Stimulated activated CD8-positive, alpha-beta memory T cell treated with anti-CD3 and anti-CD28 coated beads, Interleukin-7, amount 100 ng/mL, for 48 hours (primary cell): ENCODE results near the gene RMI1.
"Not testable (repeated sequence)": the region's sequence is repeated elsewhere in the genome, so short reads cannot be mapped to it uniquely, and the experiment has no call there.

Source experiments
- DNase-seq, 2 donors: peaks; one replicate each; pipeline ENCODE4 v3.0.0-alpha.2; 2020; ENCODE audit warnings: low read depth in 1 of 2; ENCODE audit errors: extremely low read depth in 1 of 2

The RMI1 gene

GRCh38 chr9:83980395-83981125, at the start of gene RMI1:
Gene RMI1, plus strand, starts transcription at chr9:83980805. Its CDS starts 20,182 bp downstream, at chr9:84000987.
- DNase-seq = peak; percentile 97 to 100

GRCh38 chr9:83930881-83931280, 49.7 kb upstream of the RMI1 start:
- DNase-seq = no peak

DNA sequence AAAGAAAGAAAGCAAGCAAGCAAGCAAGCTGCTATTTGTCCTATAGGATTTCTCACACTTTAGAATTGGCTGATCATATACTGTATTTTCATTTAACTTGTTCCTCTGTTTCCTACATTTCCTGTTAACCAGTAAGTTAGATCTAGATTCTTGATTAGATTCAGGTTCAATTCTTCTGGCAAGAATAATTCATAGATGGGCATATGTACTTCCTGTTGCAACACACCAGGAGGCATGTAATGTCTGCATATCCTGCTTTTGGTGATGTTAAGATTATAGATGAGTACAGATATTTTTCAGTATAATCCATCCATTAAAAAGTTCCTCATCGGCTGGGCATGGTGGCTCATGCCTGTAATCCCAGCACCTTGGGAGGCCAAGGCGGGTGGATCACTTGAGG, 48.6 kb upstream of the RMI1 start:
- DNase-seq = no peak

GRCh38 chr9:83932851-83933250, 47.8 kb upstream of the RMI1 start:
- DNase-seq = no peak

- no peak for DNase-seq
Observed at GRCh38 chr9:83933790-83934189, 46.8 kb upstream of the RMI1 start.

DNA sequence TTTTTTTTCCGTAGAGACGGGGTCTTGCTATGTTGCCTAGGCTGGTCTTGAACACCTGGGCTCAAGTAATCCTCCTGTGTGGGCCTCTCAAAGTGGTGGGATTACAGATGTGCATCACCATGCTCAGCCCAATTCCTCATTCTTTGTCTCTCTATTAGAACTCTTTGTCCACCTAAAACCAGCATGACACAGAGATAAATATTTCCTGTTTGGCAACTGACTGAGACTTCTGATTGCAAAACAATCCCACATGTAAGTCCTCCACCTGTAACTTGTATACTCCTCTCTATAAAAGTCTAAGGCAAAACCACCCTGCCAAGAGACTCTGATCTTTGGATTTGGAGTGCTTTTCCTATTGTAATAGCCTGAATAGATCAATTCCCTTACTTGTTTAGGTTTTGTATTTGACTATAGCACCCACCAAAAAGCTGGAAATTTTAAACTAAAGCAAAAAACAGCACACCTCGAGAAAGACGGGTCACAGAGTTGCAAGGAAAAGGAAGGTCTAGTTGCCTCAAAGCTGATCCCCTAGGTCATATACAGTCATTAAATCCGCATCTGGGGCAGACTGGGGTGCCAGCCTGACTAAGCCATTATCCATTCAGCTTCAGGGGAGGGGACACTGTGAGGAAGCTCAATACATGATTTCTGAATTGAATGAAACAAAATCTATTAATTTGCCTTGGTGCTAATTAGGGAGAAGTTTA, 45.9 kb upstream of the RMI1 start:
- no peak for DNase-seq

DNA sequence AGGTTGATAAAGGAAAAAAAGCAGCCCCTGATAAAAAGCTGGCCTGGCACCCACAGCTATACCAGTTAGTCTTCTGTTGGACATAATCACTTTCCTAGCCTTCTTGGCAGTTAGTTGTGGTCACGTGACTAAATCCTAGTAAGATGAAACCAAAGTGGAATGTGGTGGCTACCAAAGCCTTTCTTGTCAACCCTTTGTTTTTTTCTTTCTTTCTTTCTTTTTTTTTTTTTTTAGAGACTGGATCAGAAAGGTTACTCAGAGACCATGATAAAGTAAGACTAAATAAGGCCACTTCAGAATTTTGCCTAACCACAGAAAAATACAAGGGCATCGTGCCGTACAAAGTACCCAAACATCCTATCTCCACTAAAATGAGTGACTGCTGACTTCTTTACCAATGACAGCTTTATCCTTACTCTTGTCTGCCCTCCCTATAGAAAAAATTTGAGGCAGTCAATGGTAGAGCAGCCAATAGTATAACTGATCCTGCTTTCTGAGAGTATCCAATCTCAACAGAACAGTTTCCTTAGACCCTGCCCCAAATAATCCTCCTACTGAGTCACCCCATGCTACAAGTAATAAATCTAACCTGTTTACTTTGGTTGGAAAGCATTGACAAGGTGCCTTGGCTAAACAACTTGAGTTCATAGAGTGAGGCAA, 45.2 kb upstream of the RMI1 start:
- DNase-seq = no peak

DNA sequence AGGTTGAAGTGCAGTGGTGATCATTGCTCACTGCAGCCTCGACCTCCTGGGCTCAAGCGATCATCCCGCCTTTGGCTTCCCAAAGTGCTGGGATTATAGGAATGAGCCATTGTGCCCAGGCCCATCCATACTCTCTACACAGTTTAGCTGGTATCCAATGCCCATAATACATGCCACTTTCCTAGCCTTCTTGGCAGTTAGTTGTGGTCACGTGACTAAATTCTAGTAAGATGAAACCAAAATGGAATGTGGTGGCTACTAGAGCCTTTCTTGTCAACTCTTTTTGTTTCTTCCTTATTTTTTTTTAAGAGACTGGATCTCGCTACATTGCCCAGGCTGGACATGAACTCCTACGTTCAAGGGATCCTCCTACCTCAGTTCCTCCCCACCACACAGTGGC, 44.1 kb upstream of the RMI1 start:
- no peak for DNase-seq

DNA sequence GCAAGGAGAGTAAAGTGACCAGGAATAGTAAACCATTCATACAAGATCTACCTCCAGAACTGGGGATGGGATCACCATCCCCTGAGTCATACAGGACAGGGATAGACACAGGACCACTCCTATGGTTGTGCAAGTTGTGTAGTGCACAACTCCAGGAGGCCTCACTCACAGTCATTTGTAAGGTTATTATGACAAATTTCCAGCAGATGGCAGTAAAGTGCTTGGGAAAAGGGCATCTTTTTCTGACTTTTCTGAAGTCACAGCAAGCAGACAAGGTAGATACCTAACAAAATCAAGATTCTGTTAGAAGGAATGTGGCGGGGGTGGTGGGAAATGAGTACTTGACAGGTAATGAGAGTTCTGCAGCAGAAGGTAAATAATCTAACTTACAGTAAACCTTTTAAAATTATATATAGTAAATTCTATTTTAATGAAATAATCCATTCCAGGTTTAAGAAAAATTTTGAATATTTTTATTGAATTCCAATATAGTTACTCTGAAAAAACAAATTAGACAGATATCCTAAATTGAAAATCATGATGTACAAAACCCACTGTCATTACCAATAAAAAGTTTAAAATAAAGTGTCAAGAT, 42.6 kb upstream of the RMI1 start:
- no peak for DNase-seq

DNA sequence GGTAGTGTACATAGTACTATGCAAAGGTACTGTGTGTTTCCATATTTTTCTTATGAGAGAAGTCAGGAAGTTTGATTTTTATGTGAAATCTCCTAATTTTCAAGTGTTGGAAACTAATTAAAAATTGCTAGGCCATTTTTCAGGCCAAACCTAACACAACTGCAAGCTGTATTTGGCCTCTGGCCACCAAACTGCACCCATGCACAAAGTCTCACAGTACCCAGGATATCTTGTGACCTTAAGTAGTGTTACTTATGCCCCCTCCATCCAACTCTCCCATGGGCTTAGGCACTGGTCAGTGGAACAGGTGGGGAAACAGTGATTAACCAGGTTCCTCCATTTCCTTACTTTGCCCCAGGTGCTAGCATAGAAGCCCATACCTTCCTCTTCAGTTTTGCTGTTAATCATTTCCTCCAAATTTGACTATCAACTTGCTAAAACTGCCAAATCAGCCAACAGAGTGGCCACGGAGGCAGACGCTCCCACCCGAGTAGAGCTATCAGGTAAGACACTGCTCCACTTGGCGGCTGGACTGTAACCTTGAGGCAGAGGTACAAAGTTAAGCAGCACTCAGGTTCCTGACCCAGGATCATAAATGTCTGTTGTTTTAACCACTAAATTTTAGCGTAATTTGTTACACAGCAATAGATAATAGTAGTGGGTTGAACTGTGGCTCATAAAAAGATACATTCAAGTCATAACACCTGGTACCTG, 39.9 kb upstream of the RMI1 start:
- DNase-seq = no peak

DNA sequence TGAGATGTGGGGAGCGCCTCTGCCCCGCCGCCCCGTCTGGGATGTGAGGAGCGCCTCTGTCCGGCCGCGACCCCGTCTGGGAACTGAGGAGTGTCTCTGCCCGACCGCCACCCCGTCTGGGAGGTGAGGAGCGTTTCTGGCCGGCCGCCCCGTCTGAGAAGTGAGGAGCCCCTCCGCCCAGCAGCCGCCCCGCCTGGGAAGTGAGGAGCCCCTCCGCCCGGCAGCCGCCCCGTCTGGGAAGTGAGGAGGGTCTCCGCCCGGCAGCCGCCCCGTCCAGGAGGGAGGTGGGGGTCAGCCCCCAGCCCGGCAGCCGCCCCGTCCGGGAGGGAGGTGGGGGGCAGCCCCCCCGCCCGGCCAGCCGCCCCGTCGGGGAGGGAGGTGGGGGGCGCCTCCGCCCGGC, 32.5 kb upstream of the RMI1 start:
- DNase-seq = not testable (repeated sequence)

GRCh38 chr9:83956086-83956435, 24.5 kb upstream of the RMI1 start:
- peak in 1 of 2 donors; percentile 3 for DNase-seq

- DNase-seq = peak; percentile 38 to 53
Observed at GRCh38 chr9:83956436-83957247, 24.0 kb upstream of the RMI1 start.

DNA sequence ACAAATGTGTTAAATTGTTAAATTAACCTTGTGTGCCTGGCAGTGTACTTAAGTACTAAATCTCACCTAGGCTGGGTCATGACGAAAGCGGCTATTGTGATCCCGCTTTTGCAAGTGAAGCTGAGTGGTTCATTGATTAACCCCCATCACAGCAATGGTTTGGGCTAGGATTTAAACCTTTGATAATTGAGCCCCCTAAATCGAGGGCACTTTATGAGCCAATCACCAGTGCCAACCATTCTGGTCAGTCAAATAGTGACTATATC, 23.4 kb upstream of the RMI1 start:
- no peak for DNase-seq

GRCh38 chr9:83959061-83959460, 21.5 kb upstream of the RMI1 start:
- DNase-seq = no peak

GRCh38 chr9:83960991-83961390, 19.6 kb upstream of the RMI1 start:
- no peak for DNase-seq

DNA sequence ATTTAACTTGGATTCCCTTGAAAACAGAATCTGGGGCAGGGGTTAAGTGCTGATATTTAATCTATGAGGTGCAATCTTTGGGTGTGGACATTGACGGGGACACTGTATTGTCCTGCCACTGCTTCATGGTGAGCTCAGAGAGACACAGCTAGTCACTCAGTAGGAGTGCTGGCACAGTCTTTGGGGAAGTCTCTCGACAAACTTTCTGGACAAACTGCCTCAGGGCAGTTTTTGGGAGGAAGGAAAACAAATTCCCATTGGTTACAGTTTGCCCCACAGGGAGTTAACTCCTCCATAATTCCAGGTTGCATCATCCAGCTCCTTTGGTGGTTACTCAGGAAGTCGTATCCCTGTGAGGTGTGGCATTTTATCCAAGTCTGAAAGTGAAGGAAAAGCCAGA, 18.4 kb upstream of the RMI1 start:
- no peak for DNase-seq

GRCh38 chr9:83964973-83965349, 15.6 kb upstream of the RMI1 start:
- no peak for DNase-seq

- DNase-seq = no peak
Observed at GRCh38 chr9:83965350-83966208, 15.0 kb upstream of the RMI1 start.

- no peak for DNase-seq
Observed at GRCh38 chr9:83966209-83966582, 14.4 kb upstream of the RMI1 start.
